Lower leg skin (tissue), 4 donors: ENCODE data around the gene RPTOR. TPM values are rescaled to one million over a fixed set of nuclear protein-coding genes. Genes with fewer than 3 reads are reported as not detected.
A peak's percentile ranks its signal among the peaks of the same experiment; 100 is the strongest.

Source experiments
- DNase-seq, 2 donors: peaks; one replicate each; pipeline ENCODE4 v3.0.0-alpha.2; 2019; ENCODE audit warnings: low spot score in 2 of 2
- H3K4me3 ChIP-seq: fragments of 200-600 bp; sonication (generic); 2 replicates; pipeline ENCODE4 v1.5.1; 2017; ENCODE audit warnings: mild to moderate bottlenecking, low read depth; ENCODE audit not compliant: poor library complexity, severe bottlenecking
- POLR2A ChIP-seq, 2 donors: fragments of 450-650 bp; IDR thresholded peaks; one replicate each; pipeline ENCODE4 v1.6.1; 2016 to 2017; ENCODE audit warnings: antibody characterized with exemption in 2 of 2, mild to moderate bottlenecking in 1 of 2, moderate library complexity in 1 of 2
- WGBS, 2 donors: methylation state at CpG; one replicate each; pipeline ENCODE4 v1.1.5; 2018; 5-methylcytosine and 5-hydroxymethylcytosine counted together
- intact Hi-C: fragments of 100-400 bp; cut with DNase I; formaldehyde crosslinking; loops from one replicate; pipeline ENCODE4 v1.15.0; 2023; ENCODE audit warnings: low total_unique reads
- total RNA-seq, 4 donors: library from RNA; depleted of rRNA; stranded (reverse); fragments of >200 nt; gene quantifications; one replicate each; pipeline ENCODE4 v1.1.0, GENCODE V29; 2016
- TF ChIP-seq, protein P1 (sequence below), 3 donors: fragments of 450-650 bp; IDR thresholded peaks; one replicate each; pipeline ENCODE4 v1.5.1; 2016; ENCODE audit warnings: antibody characterized with exemption in 3 of 3, mild to moderate bottlenecking in 3 of 3, moderate library complexity in 2 of 3

Gene RPTOR
- total RNA-seq, 4 donors from 2014 or later = 30.7 to 68.2 (median 39.8) TPM

DNA sequence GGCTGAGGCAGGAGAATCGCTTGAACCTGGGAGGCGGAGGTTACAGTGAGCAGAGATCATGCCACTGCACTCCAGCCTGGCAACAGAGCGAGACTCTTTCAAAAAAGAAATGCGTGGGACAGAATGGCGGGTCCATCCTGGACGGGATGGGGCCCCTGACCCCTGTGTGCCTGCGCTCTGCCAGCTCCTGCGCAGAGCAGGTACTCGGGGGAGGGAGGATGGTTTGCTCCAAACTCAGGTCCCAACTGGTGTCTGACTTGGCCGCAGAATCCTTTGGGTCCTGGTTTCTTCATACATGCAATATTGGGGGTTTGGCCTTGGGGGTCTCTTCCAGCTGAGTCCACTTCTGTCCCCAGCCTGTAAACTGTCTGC is 457.4 kb downstream of the RPTOR start:
- TF ChIP-seq, protein P1, sequence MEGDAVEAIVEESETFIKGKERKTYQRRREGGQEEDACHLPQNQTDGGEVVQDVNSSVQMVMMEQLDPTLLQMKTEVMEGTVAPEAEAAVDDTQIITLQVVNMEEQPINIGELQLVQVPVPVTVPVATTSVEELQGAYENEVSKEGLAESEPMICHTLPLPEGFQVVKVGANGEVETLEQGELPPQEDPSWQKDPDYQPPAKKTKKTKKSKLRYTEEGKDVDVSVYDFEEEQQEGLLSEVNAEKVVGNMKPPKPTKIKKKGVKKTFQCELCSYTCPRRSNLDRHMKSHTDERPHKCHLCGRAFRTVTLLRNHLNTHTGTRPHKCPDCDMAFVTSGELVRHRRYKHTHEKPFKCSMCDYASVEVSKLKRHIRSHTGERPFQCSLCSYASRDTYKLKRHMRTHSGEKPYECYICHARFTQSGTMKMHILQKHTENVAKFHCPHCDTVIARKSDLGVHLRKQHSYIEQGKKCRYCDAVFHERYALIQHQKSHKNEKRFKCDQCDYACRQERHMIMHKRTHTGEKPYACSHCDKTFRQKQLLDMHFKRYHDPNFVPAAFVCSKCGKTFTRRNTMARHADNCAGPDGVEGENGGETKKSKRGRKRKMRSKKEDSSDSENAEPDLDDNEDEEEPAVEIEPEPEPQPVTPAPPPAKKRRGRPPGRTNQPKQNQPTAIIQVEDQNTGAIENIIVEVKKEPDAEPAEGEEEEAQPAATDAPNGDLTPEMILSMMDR (IDR thresholded peaks at IDR 0.05) = no peak
- TF ChIP-seq POLR2A (IDR thresholded peaks at IDR 0.05) = no peak
- no peak overlapping the region for H3K4me3 ChIP-seq
- WGBS, 2 donors = 73 to 81% methylated on average over 10 of the region's 10 CpGs
- no peak for DNase-seq
- intact Hi-C loops = no loop called here

DNA sequence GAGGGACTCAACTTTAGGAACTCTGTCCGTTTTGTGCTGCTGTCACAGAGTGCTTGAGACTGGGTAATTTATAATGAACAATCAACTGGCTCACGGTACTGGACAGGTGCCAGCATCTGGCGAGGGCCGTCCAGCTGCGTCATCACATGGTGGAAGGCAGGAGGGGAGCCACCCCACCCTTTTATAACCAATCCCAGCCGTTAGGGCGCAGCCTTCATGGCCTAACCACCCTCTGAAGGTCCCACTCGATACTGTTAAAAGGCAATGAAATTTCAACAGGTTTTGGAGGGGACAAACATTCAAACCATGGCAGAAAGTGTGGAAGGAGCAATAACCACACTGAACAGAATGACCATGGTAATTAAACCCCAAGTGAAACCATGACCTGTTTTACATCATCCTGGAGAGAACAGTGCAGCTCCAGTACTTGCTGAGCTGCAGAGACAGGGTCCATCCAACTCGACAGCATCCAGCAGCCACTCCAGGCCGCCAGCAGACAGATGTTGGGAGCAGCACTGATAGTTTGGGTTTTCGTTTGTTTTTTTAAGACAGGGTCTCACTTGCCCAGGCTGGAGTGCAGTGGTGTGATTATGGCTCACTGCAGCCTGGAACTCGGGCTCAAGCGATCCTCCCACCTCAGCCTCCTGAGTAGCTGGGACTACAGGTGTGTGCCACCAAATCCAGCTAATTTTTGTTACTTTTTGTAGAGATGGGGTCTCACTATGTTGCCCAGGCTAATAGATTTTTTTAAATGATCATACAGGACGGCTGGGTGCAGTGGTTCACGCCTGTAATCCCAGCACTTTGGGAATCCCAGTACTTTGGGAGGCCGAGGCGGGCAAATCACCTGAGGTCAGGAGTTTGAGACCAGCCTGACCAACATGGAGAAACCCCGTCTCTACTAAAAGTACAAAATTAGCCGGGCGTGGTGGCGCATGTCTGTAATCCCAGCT is 458.0 kb downstream of the RPTOR start:
- TF ChIP-seq POLR2A (IDR thresholded peaks at IDR 0.05) = no peak
- TF ChIP-seq, protein P1 (IDR thresholded peaks at IDR 0.05) = no peak
- 43 to 44% methylated on average over 21 of the region's 21 CpGs for WGBS, 2 donors
- no peak overlapping the region for H3K4me3 ChIP-seq
- peak; percentile 61 to 96 for DNase-seq
- intact Hi-C loops = no loop called here

DNA sequence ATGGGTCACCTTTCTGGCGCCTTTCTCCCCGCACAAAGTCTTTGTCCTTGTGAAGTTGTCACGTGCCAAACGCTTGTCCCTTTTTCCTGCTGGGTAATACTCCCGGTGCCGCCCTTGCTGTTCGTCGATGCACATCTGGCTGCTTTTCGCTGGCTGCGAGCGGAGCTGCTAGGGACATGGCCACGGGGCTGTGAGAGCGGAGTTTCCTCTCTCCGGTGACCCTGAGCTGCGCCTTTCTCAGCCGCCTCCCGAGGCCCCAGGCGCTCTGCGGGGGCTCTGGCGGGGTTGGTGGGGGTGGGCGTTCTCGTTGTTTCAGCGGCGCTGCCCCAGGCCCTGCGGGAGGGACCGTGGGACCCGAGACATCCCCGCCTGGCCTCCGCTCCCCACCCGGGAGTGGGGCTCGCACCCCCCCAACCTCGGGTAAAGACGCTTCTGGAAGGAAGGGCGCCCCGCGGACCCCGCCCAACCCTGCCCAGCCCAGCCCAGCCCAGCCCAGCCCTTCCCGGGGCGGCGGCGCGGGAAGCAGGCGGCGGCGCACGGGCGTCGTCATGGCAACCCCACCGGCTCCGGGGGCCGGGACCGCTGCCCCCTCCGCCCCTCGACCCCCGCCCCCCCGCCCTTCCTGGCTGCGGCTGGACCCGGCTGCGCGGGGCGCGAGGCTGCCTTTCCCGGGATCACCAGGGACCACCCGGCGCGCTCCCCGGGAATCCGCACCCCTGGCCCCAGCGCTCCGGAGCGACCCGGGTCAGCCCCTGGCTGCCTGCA is 459.3 kb downstream of the RPTOR start:
- intact Hi-C loops = loop anchor here (1.0 kb wide), 1 partner anchor 37 kb away; no protein-coding TSS in a partner anchor
- WGBS, 2 donors = 5 to 6% methylated on average over 23 to 29 of the region's 72 CpGs
- no peak overlapping the region for H3K4me3 ChIP-seq
- DNase-seq = no peak
- no peak for TF ChIP-seq POLR2A (IDR thresholded peaks at IDR 0.05)
- TF ChIP-seq, protein P1 (IDR thresholded peaks at IDR 0.05) = no peak

DNA sequence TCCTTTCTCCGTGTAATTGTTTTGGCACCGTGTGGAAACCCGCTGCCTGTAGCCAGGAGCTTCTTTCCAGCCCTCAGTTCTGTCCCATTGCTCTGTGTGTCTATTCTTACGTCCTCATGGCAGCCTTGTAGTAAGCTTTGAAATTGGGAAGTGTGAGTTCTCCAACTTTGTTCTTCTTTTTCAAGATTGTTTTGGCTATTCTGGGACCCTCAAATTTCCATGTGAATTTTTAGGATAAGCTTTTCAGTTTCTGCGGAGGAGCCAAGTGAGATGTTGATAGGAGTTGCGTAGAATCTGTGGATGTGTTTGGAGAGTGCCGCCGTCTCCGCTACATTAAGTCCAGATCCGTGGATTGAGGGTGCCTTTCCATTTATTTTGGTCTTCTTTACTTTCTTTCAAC is 462.3 kb downstream of the RPTOR start:
- DNase-seq = no peak
- TF ChIP-seq, protein P1 (IDR thresholded peaks at IDR 0.05) = no peak
- no peak for TF ChIP-seq POLR2A (IDR thresholded peaks at IDR 0.05)
- no peak overlapping the region for H3K4me3 ChIP-seq
- intact Hi-C loops = no loop called here
- 63 to 64% methylated on average over 10 of the region's 10 CpGs for WGBS, 2 donors

DNA sequence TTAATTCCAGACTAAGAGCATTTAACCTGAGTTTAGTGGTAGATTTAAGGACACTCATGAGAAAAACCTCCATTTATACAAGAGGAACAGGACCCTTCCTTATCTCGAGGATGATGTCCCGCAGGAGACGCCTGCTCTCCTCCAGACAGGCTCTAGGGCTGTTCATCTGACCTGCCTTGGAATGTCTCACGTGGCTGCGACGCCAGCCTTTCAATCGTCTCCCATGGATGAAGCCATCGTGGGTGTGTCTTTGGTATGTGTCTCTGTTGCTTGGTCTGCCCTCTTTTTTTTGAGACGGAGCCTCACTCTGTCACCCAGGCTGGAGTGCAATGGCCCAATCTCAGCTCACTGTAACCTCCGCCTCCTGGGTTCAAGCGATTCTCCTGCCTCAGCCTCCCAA is 463.5 kb downstream of the RPTOR start:
- WGBS, 2 donors = 75 to 79% methylated on average over 11 of the region's 11 CpGs
- no peak for DNase-seq

More for the DNA sequence above, 463.5 kb downstream of the RPTOR start:
- TF ChIP-seq POLR2A (IDR thresholded peaks at IDR 0.05) = no peak
- TF ChIP-seq, protein P1 (IDR thresholded peaks at IDR 0.05) = no peak
- intact Hi-C loops = no loop called here
- no peak overlapping the region for H3K4me3 ChIP-seq
